ENCODE measurements around the gene MRGPRD. TPM values are rescaled to one million over a fixed set of nuclear protein-coding genes. Genes with fewer than 3 reads are reported as not detected.
"Not testable (repeated sequence)": the region's sequence is repeated elsewhere in the genome, so short reads cannot be mapped to it uniquely, and the experiment has no call there.

MRGPRD gene
- total RNA-seq, 1 donor from 2014 or later: not detected

- FAIRE-seq: no peak
- Mint-ChIP-seq H3K4me1 (ENCODE audit: low read depth, unreplicated experiment) (peaks cover 1% of the 10 kb centered on the region), H3K36me3 (ENCODE audit: low read depth, unreplicated experiment) (no peaks in the 10 kb centered on the region), H3K27me3 (ENCODE audit: low read depth, unreplicated experiment) (peaks cover 21% of the 10 kb centered on the region), H3K4me3 (ENCODE audit: unreplicated experiment) (no peak overlapping the region), H3K9me3 (ENCODE audit: unreplicated experiment) (peaks cover 2% of the 10 kb centered on the region), H3K27ac (ENCODE audit: unreplicated experiment) (no peak overlapping the region)
- no peaks in the 10 kb centered on the region for H3K27me3 ChIP-seq (ENCODE audit: insufficient read depth, low read length)
- H3K36me3 ChIP-seq (ENCODE audit: insufficient read depth, low read length): no peaks in the 10 kb centered on the region
- peak overlapping the region; percentile 38 for H3K4me2 ChIP-seq (ENCODE audit: low read length)
- no peaks in the 10 kb centered on the region for H3K9me3 ChIP-seq (ENCODE audit: insufficient read depth, low read depth, low read length)
- no peak overlapping the region for H3K4me3 ChIP-seq (ENCODE audit: insufficient read depth, low read depth, low read length)
- no peak for DNase-seq (ENCODE audit: low read depth)
- peak overlapping the region; percentile 42 for H3K9ac ChIP-seq (ENCODE audit: low read length)
- H4K20me1 ChIP-seq (ENCODE audit: insufficient read depth, low read length): no peaks in the 10 kb centered on the region
- no peak overlapping the region for H3K27ac ChIP-seq (ENCODE audit: low read depth, low read length)
- H3K4me1 ChIP-seq (ENCODE audit: insufficient read depth, low read length): peaks cover 12% of the 10 kb centered on the region
- TF ChIP-seq EZH2 (IDR thresholded peaks at IDR 0.05; ENCODE audit: insufficient read depth, low read length) (no peak), CTCF (IDR thresholded peaks at IDR 0.05; ENCODE audit: insufficient read depth, low read depth, low read length) (no peak)
- H2AFZ ChIP-seq (ENCODE audit: low read depth, low read length): no peak overlapping the region
- H3K79me2 ChIP-seq (ENCODE audit: insufficient read depth, low read length): no peaks in the 10 kb centered on the region
These were observed 20.7 kb upstream of the MRGPRD start for GRCh38 chr11:69001243-69002081.

- Histone ChIP-seq H2AFZ (ENCODE audit: low read depth, low read length) (no peak overlapping the region), H3K4me3 (ENCODE audit: insufficient read depth, low read depth, low read length) (no peak overlapping the region), H3K79me2 (ENCODE audit: insufficient read depth, low read length) (no peaks in the 10 kb centered on the region), H3K36me3 (ENCODE audit: insufficient read depth, low read length) (no peaks in the 10 kb centered on the region), H3K27ac (ENCODE audit: low read depth, low read length) (no peak overlapping the region), H3K9me3 (ENCODE audit: insufficient read depth, low read depth, low read length) (no peaks in the 10 kb centered on the region), H3K9ac (ENCODE audit: low read length) (peak overlapping the region; percentile 42), H3K4me1 (ENCODE audit: insufficient read depth, low read length) (peaks cover 12% of the 10 kb centered on the region), H3K27me3 (ENCODE audit: insufficient read depth, low read length) (no peaks in the 10 kb centered on the region), H3K4me2 (ENCODE audit: low read length) (peak overlapping the region; percentile 38), H4K20me1 (ENCODE audit: insufficient read depth, low read length) (no peaks in the 10 kb centered on the region)
- FAIRE-seq (no peak), DNase-seq (ENCODE audit: low read depth) (peak; percentile 77)
- no peak overlapping the region for H3K27ac Mint-ChIP-seq (ENCODE audit: unreplicated experiment)
- H3K4me3 Mint-ChIP-seq (ENCODE audit: unreplicated experiment): no peak overlapping the region
- H3K36me3 Mint-ChIP-seq (ENCODE audit: low read depth, unreplicated experiment): no peaks in the 10 kb centered on the region
- peaks cover 21% of the 10 kb centered on the region for H3K27me3 Mint-ChIP-seq (ENCODE audit: low read depth, unreplicated experiment)
- no peak for TF ChIP-seq EZH2 (IDR thresholded peaks at IDR 0.05; ENCODE audit: insufficient read depth, low read length)
- TF ChIP-seq CTCF (IDR thresholded peaks at IDR 0.05; ENCODE audit: insufficient read depth, low read depth, low read length): peak; percentile 61
- peaks cover 2% of the 10 kb centered on the region for H3K9me3 Mint-ChIP-seq (ENCODE audit: unreplicated experiment)
- peaks cover 1% of the 10 kb centered on the region for H3K4me1 Mint-ChIP-seq (ENCODE audit: low read depth, unreplicated experiment)
These were observed 20.1 kb upstream of the MRGPRD start for GRCh38 chr11:69000831-69001242.

- Mint-ChIP-seq H3K4me3 (ENCODE audit: unreplicated experiment) (no peak overlapping the region), H3K27me3 (ENCODE audit: low read depth, unreplicated experiment) (peaks cover 21% of the 10 kb centered on the region), H3K4me1 (ENCODE audit: low read depth, unreplicated experiment) (peaks cover 1% of the 10 kb centered on the region), H3K27ac (ENCODE audit: unreplicated experiment) (no peak overlapping the region), H3K36me3 (ENCODE audit: low read depth, unreplicated experiment) (no peaks in the 10 kb centered on the region), H3K9me3 (ENCODE audit: unreplicated experiment) (peaks cover 2% of the 10 kb centered on the region)
- Histone ChIP-seq H2AFZ (ENCODE audit: low read depth, low read length) (no peak overlapping the region), H3K79me2 (ENCODE audit: insufficient read depth, low read length) (no peaks in the 10 kb centered on the region), H3K4me2 (ENCODE audit: low read length) (no peak overlapping the region), H3K4me1 (ENCODE audit: insufficient read depth, low read length) (peaks cover 12% of the 10 kb centered on the region), H3K9me3 (ENCODE audit: insufficient read depth, low read depth, low read length) (no peaks in the 10 kb centered on the region), H3K36me3 (ENCODE audit: insufficient read depth, low read length) (no peaks in the 10 kb centered on the region), H3K4me3 (ENCODE audit: insufficient read depth, low read depth, low read length) (no peak overlapping the region), H3K27me3 (ENCODE audit: insufficient read depth, low read length) (no peaks in the 10 kb centered on the region), H3K27ac (ENCODE audit: low read depth, low read length) (no peak overlapping the region), H3K9ac (ENCODE audit: low read length) (no peak overlapping the region), H4K20me1 (ENCODE audit: insufficient read depth, low read length) (no peaks in the 10 kb centered on the region)
- DNase-seq (ENCODE audit: low read depth) (no peak), FAIRE-seq (no peak)
- TF ChIP-seq EZH2 (IDR thresholded peaks at IDR 0.05; ENCODE audit: insufficient read depth, low read length) (no peak), CTCF (IDR thresholded peaks at IDR 0.05; ENCODE audit: insufficient read depth, low read depth, low read length) (no peak)
These were observed 19.6 kb upstream of the MRGPRD start for GRCh38 chr11:69000391-69000790.

GRCh38 chr11:68999748-69000355 is 19.1 kb upstream of the MRGPRD start:
- not testable (repeated sequence) for H3K27me3 ChIP-seq (ENCODE audit: insufficient read depth, low read length); H4K20me1 ChIP-seq (ENCODE audit: insufficient read depth, low read length); H3K9ac ChIP-seq (ENCODE audit: low read length); H3K79me2 ChIP-seq (ENCODE audit: insufficient read depth, low read length); H3K9me3 Mint-ChIP-seq (ENCODE audit: unreplicated experiment); H3K36me3 ChIP-seq (ENCODE audit: insufficient read depth, low read length); H3K27ac ChIP-seq (ENCODE audit: low read depth, low read length); H3K4me3 Mint-ChIP-seq (ENCODE audit: unreplicated experiment); H3K9me3 ChIP-seq (ENCODE audit: insufficient read depth, low read depth, low read length); H3K27ac Mint-ChIP-seq (ENCODE audit: unreplicated experiment); H2AFZ ChIP-seq (ENCODE audit: low read depth, low read length); H3K36me3 Mint-ChIP-seq (ENCODE audit: low read depth, unreplicated experiment); H3K4me1 Mint-ChIP-seq (ENCODE audit: low read depth, unreplicated experiment); FAIRE-seq; H3K4me3 ChIP-seq (ENCODE audit: insufficient read depth, low read depth, low read length); H3K4me2 ChIP-seq (ENCODE audit: low read length); DNase-seq (ENCODE audit: low read depth)
- peaks cover 22% of the 10 kb centered on the region for H3K27me3 Mint-ChIP-seq (ENCODE audit: low read depth, unreplicated experiment)
- peaks cover 12% of the 10 kb centered on the region for H3K4me1 ChIP-seq (ENCODE audit: insufficient read depth, low read length)
